Upper lobe of right lung (tissue), 1 donor: ENCODE data around the gene RRP1B. TPM values are rescaled to one million over a fixed set of nuclear protein-coding genes. Genes with fewer than 3 reads are reported as not detected.
"Not testable (repeated sequence)": the region's sequence is repeated elsewhere in the genome, so short reads cannot be mapped to it uniquely, and the experiment has no call there.

Source experiments
- ATAC-seq: fragments of 200-7000 bp; cut with Tn5 transposase; one replicate; pipeline ENCODE4 v1.9.1; 2020; ENCODE audit warnings: mild to moderate bottlenecking, moderate library complexity
- DNase-seq: peaks from one replicate; pipeline ENCODE4 v3.0.0-alpha.2; 2020
- H3K27ac ChIP-seq: fragments of 200-600 bp; one replicate; pipeline ENCODE4 v1.8.0; 2022
- H3K27me3 ChIP-seq: fragments of 200-600 bp; one replicate; pipeline ENCODE4 v1.8.0; 2022; ENCODE audit warnings: mild to moderate bottlenecking
- H3K36me3 ChIP-seq: fragments of 200-600 bp; one replicate; pipeline ENCODE4 v1.8.0; 2022
- H3K4me1 ChIP-seq: fragments of 200-600 bp; one replicate; pipeline ENCODE4 v1.8.0; 2022
- H3K4me3 ChIP-seq: fragments of 200-600 bp; one replicate; pipeline ENCODE4 v1.8.0; 2022; ENCODE audit warnings: mild to moderate bottlenecking
- H3K9me3 ChIP-seq: fragments of 200-600 bp; one replicate; pipeline ENCODE4 v1.8.0; 2022
- intact Hi-C: fragments of 100-400 bp; cut with DNase I; formaldehyde crosslinking; loops from one replicate; pipeline ENCODE4 v1.11.0; 2022
- total RNA-seq: library from RNA; stranded (reverse); fragmentation: NEBNext Ultra II Directional; extraction: Animal tissue kit (Norgen Biotek cat#: 25700); gene quantifications from one replicate; pipeline ENCODE4 v1.2.1, GENCODE V29; 2021
- TF ChIP-seq, protein P1 (sequence below): fragments of 200-600 bp; IDR thresholded peaks from one replicate; pipeline ENCODE4 v1.8.0; 2022; ENCODE audit warnings: antibody characterized with exemption
- donor health status: DM: no; HTN: yes; CAD: no; lungs with severe emphysema.

RRP1B gene
- total RNA-seq, 1 donor from 2014 or later, result 18.4 TPM

DNA sequence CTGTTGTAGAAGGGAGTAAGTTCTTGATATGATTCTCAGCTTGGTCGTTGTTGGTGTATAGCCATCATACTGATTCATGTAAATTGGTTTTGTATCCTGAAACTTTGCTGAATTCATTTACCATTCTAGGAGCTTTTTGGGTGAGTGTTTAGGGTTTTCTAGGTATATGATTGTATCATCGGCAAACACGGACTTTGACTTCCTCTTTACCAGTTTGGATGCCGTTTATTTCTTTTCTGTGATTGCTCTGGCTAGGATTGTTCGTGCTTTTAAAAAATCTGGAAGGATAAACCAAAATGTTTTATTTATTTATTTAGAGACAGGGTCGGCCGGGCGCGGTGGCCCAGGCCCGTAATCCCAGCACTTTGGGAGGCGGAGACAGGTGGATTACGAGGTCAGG, 20.6 kb downstream of the RRP1B start:
- intact Hi-C loops, result no loop called here
- DNase-seq (no peak), ATAC-seq (no peak)
- TF ChIP-seq, protein P1, sequence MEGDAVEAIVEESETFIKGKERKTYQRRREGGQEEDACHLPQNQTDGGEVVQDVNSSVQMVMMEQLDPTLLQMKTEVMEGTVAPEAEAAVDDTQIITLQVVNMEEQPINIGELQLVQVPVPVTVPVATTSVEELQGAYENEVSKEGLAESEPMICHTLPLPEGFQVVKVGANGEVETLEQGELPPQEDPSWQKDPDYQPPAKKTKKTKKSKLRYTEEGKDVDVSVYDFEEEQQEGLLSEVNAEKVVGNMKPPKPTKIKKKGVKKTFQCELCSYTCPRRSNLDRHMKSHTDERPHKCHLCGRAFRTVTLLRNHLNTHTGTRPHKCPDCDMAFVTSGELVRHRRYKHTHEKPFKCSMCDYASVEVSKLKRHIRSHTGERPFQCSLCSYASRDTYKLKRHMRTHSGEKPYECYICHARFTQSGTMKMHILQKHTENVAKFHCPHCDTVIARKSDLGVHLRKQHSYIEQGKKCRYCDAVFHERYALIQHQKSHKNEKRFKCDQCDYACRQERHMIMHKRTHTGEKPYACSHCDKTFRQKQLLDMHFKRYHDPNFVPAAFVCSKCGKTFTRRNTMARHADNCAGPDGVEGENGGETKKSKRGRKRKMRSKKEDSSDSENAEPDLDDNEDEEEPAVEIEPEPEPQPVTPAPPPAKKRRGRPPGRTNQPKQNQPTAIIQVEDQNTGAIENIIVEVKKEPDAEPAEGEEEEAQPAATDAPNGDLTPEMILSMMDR, result no peak
- no peaks in the 10 kb centered on the region for H3K4me1 ChIP-seq
- H3K36me3 ChIP-seq, result peaks cover 87% of the 10 kb centered on the region
- no peaks in the 10 kb centered on the region for H3K9me3 ChIP-seq
- no peaks in the 10 kb centered on the region for H3K27me3 ChIP-seq
- H3K27ac ChIP-seq, result no peak overlapping the region
- no peak overlapping the region for H3K4me3 ChIP-seq

DNA sequence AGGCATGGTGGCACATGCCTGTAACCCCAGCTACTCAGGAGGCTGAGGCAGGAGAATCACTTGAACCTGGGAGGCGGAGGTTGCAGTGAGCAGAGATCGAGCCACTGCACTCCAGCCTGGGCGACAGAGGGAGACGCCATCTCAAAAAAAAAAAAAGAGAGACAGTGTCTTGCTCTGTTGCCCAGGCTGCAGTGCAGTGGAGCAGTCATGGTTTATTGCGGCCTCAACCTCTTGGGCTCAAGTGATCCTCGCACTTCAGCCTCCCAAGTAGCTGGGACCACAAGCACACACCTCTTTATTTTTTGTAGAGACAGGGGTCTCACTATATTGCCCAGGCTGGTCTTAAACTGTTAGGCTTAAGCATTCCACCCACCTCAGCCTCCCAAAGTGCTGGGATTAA, 21.1 kb downstream of the RRP1B start:
- H3K4me3 ChIP-seq, DNase-seq: not testable (repeated sequence)
- H3K36me3 ChIP-seq, result peaks cover 87% of the 10 kb centered on the region

DNA sequence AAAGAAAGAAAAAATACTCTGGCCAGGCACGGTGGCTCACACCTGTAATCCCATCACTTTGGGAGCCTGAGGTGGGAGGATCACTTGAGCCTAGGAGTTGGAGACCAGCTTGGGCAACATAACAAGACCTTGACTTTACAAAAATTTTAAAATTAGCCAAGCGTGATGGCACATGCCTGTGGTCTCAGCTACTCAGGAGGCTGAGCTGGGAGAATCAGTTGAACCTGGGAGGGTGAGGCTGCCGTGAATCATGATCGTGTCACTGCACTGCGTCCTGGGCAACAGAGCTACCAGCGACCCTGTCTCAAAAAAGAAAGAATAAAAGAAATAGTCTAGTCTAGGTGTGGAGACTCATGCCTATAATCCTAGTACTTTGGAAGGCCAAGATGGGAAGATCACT, 22.3 kb downstream of the RRP1B start:
- peaks cover 87% of the 10 kb centered on the region for H3K36me3 ChIP-seq
- no peaks in the 10 kb centered on the region for H3K9me3 ChIP-seq
- H3K4me3 ChIP-seq, result no peak overlapping the region
- no peak overlapping the region for H3K27ac ChIP-seq
- TF ChIP-seq, protein P1, result no peak
- H3K27me3 ChIP-seq, result no peaks in the 10 kb centered on the region
- intact Hi-C loops, result no loop called here
- no peaks in the 10 kb centered on the region for H3K4me1 ChIP-seq
- DNase-seq (no peak), ATAC-seq (no peak)

More for the DNA sequence above, 21.1 kb downstream of the RRP1B start:
- intact Hi-C loops, H3K27ac ChIP-seq, H3K27me3 ChIP-seq, H3K4me1 ChIP-seq, ATAC-seq, H3K9me3 ChIP-seq: not testable (repeated sequence)

DNA sequence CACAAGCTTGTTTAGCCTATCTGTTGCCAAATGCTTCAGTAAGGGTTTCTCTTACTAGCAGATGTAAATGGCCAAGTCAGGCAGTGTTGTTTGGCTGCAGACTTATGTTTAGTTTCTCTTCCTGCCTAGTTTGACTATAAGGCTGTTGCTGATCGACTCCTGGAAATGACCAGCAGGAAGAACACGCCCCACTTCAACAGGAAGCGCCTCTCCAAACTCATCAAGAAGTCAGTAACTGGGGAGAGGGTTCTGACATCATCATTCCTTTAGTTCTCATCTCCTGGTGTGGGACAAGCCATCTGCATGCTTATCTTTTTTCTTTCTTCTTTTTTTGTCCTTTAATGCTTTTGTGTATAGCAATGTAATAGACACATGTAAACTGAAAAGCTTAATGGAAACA, 25.1 kb downstream of the RRP1B start:
- H3K27ac ChIP-seq, result peak overlapping the region; percentile 39
- no peak overlapping the region for H3K4me3 ChIP-seq
- H3K9me3 ChIP-seq, result no peaks in the 10 kb centered on the region
- no peaks in the 10 kb centered on the region for H3K4me1 ChIP-seq
- ATAC-seq (peak; percentile 46), DNase-seq (no peak)
- intact Hi-C loops, result no loop called here
- TF ChIP-seq, protein P1, result no peak
- H3K27me3 ChIP-seq, result no peaks in the 10 kb centered on the region
- peaks cover 93% of the 10 kb centered on the region for H3K36me3 ChIP-seq

DNA sequence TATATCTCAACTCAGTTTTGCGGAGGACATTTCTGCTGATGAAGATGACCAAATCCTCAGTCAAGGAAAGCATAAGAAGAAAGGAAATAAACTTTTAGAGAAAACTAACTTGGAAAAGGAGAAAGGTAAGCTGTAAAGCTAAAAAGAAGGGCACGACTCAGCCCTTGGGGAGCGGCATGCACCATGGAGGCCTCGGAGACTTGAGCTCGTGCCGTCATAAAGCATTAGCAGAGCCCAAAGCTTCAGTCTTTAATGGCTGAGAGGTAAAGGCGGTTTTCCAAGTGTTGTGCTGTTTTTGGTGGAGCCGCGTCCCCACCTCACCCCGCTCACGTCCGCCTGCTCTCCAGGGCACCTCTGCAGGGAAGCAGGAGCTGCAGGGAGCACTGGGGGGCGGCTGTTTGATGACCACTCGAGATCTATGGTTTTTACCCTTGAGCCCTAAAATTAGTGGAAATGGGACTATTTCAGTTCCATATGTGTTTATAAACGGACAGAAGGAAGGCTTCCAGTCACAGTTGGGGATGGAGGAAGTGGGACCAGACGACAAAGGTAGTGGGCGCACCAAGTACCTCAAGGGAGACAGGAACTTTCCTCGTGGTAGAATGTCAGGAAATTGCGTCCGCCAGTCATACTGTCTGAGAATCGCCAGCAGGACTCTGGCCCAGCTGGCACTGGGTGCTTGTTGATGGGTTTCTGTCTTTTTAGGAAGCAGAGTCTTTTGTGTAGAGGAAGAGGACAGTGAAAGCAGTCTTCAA, 27.6 kb downstream of the RRP1B start:
- ATAC-seq (no peak), DNase-seq (no peak)
- H3K36me3 ChIP-seq, result peaks cover 98% of the 10 kb centered on the region
- H3K27me3 ChIP-seq, result no peaks in the 10 kb centered on the region
- H3K4me1 ChIP-seq, result no peaks in the 10 kb centered on the region
- intact Hi-C loops, result no loop called here
- TF ChIP-seq, protein P1, result no peak
- no peak overlapping the region for H3K4me3 ChIP-seq
- no peaks in the 10 kb centered on the region for H3K9me3 ChIP-seq
- H3K27ac ChIP-seq, result no peak overlapping the region

DNA sequence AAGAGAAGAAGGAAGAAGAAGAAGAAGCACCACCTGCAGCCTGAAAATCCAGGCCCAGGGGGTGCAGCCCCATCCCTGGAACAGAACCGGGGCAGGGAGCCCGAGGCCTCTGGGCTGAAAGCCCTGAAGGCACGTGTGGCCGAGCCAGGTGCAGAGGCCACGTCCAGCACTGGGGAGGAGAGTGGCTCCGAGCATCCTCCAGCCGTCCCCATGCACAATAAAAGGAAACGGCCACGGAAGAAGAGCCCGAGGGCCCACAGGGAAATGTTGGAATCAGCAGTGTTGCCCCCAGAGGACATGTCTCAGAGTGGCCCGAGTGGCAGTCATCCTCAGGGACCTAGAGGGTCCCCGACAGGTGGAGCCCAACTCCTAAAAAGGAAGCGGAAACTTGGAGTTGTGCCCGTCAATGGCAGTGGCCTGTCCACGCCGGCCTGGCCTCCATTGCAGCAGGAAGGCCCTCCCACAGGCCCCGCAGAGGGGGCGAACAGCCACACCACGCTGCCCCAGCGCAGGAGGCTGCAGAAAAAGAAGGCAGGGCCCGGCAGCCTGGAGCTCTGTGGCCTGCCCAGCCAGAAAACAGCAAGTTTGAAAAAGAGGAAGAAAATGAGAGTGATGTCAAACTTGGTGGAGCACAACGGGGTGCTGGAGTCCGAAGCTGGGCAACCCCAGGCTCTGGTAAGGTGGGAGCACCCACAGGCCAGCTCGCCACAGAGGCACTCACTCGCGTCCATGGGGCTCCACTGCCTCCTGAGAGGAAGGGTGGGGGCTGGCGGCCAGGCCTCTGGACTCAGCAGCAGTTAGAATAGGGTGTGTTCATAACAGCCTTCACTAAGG, 28.4 kb downstream of the RRP1B start:
- Histone ChIP-seq H3K27ac (no peak overlapping the region), H3K36me3 (peaks cover 94% of the 10 kb centered on the region), H3K27me3 (no peaks in the 10 kb centered on the region), H3K9me3 (no peaks in the 10 kb centered on the region), H3K4me1 (no peaks in the 10 kb centered on the region), H3K4me3 (no peak overlapping the region)
- intact Hi-C loops, result no loop called here
- ATAC-seq (peak; percentile 11), DNase-seq (no peak)
- TF ChIP-seq, protein P1, result no peak
